ENCODE results near the gene GMDS. TPM values are rescaled to one million over a fixed set of nuclear protein-coding genes. Genes with fewer than 3 reads are reported as not detected.

Gene GMDS
- polyA plus RNA-seq, 1 donor (not counting 4 experiments of a cell fraction or from before 2014, with no cell fraction given), result 22.1 TPM

- Histone ChIP-seq H3K36me3 (ENCODE audit: control insufficient read depth in 2 of 2, extremely low read depth in 1 of 2, insufficient read depth in 2 of 2, low read length in 2 of 2) (no peaks in the 10 kb centered on the region), H3K4me1 (ENCODE audit: control insufficient read depth, extremely low read depth, insufficient read depth, low read length) (peaks cover 15% of the 10 kb centered on the region), H3K9me3 (ENCODE audit: control insufficient read depth, low read depth, low read length) (no peaks in the 10 kb centered on the region), H3K9me1 (ENCODE audit: control insufficient read depth, extremely low read depth, insufficient read depth, low read length) (no peaks in the 10 kb centered on the region), H3K27ac (ENCODE audit: control insufficient read depth, insufficient read depth, low read length) (no peak overlapping the region), H3K79me2 (ENCODE audit: control insufficient read depth, insufficient read depth, low read length) (peaks cover 5% of the 10 kb centered on the region), H3K4me3 (ENCODE audit: control insufficient read depth in 2 of 3, extremely low read depth in 1 of 3, insufficient read depth in 2 of 3, low read depth in 1 of 3, low read length in 3 of 3) (no peak overlapping the region), H3K4me2 (ENCODE audit: control insufficient read depth, extremely low read depth, insufficient read depth, low read depth, low read length) (no peak overlapping the region), H3K27me3 (ENCODE audit: control insufficient read depth, extremely low read depth, insufficient read depth, low read length) (no peaks in the 10 kb centered on the region), H3K9ac (ENCODE audit: control insufficient read depth, extremely low read depth, insufficient read depth, low read length) (no peak overlapping the region), H4K20me1 (ENCODE audit: control insufficient read depth, extremely low read depth, insufficient read depth, low read length) (no peaks in the 10 kb centered on the region), H2AFZ (ENCODE audit: control insufficient read depth, low read length) (no peak overlapping the region)
- DNase-seq (ENCODE audit: low read depth, low spot score) (no peak), FAIRE-seq (no peak)
- dilution Hi-C loops (cut with MboI; ENCODE audit: extremely low pct_ligation_motif_present, low sequenced_read_pairs), result no loop called here
- TF ChIP-seq CTCF (optimal IDR thresholded peaks at IDR 0.05 in 1 of 3, IDR thresholded peaks at IDR 0.05 in 1 of 3, conservative IDR thresholded peaks at IDR 0.05 in 1 of 3; ENCODE audit: extremely low read depth in 1 of 3, insufficient read depth in 2 of 3, low read length in 3 of 3), result no peak
- TF ChIP-seq EZH2 (IDR thresholded peaks at IDR 0.05; ENCODE audit: low read length), result no peak
Measured at GRCh38 chr6:2235777-2236495, 9.5 kb downstream of the GMDS start.

- Histone ChIP-seq H3K9me3 (ENCODE audit: control insufficient read depth, low read depth, low read length) (no peaks in the 10 kb centered on the region), H3K4me1 (ENCODE audit: control insufficient read depth, extremely low read depth, insufficient read depth, low read length) (peaks cover 16% of the 10 kb centered on the region), H3K4me2 (ENCODE audit: control insufficient read depth, extremely low read depth, insufficient read depth, low read depth, low read length) (no peak overlapping the region), H2AFZ (ENCODE audit: control insufficient read depth, low read length) (no peak overlapping the region), H3K9ac (ENCODE audit: control insufficient read depth, extremely low read depth, insufficient read depth, low read length) (no peak overlapping the region), H3K27ac (ENCODE audit: control insufficient read depth, insufficient read depth, low read length) (no peak overlapping the region), H3K27me3 (ENCODE audit: control insufficient read depth, extremely low read depth, insufficient read depth, low read length) (no peaks in the 10 kb centered on the region), H4K20me1 (ENCODE audit: control insufficient read depth, extremely low read depth, insufficient read depth, low read length) (no peaks in the 10 kb centered on the region), H3K9me1 (ENCODE audit: control insufficient read depth, extremely low read depth, insufficient read depth, low read length) (no peaks in the 10 kb centered on the region), H3K36me3 (ENCODE audit: control insufficient read depth in 2 of 2, extremely low read depth in 1 of 2, insufficient read depth in 2 of 2, low read length in 2 of 2) (no peaks in the 10 kb centered on the region), H3K4me3 (ENCODE audit: control insufficient read depth in 2 of 3, extremely low read depth in 1 of 3, insufficient read depth in 2 of 3, low read depth in 1 of 3, low read length in 3 of 3) (no peak overlapping the region), H3K79me2 (ENCODE audit: control insufficient read depth, insufficient read depth, low read length) (peaks cover 6% of the 10 kb centered on the region)
- FAIRE-seq (no peak), DNase-seq (ENCODE audit: low read depth, low spot score) (no peak)
- dilution Hi-C loops (cut with MboI; ENCODE audit: extremely low pct_ligation_motif_present, low sequenced_read_pairs), result no loop called here
- TF ChIP-seq CTCF (optimal IDR thresholded peaks at IDR 0.05 in 1 of 3, IDR thresholded peaks at IDR 0.05 in 1 of 3, conservative IDR thresholded peaks at IDR 0.05 in 1 of 3; ENCODE audit: extremely low read depth in 1 of 3, insufficient read depth in 2 of 3, low read length in 3 of 3) (no peak), EZH2 (IDR thresholded peaks at IDR 0.05; ENCODE audit: low read length) (no peak)
Measured at GRCh38 chr6:2232445-2232844, 13.0 kb downstream of the GMDS start.

Measured in keratinocyte (primary cell).